B cell (primary cell): Measurements from ENCODE around the gene SOCS2. TPM values are rescaled to one million over a fixed set of nuclear protein-coding genes. Genes with fewer than 3 reads are reported as not detected.

Source experiments
- ATAC-seq: fragments of 200-7000 bp; cut with Tn5 transposase; one replicate; pipeline ENCODE4 v1.10.0; 2021; ENCODE audit warnings: low read depth, mild to moderate bottlenecking, moderate number of reproducible peaks, moderate library complexity
- CTCF ChIA-PET: fragments of 350-600 bp; sonication (Branson Sonifier 250); formaldehyde crosslinking; loops from one replicate; lab custom pipeline; 2021; ENCODE audit warnings: antibody characterized with exemption, inconsistent platforms; lab: Charles Lee
- POLR2A ChIA-PET: fragments of 350-600 bp; sonication (Branson Sonifier 250); formaldehyde crosslinking; loops from one replicate; lab custom pipeline; 2021; ENCODE audit warnings: antibody characterized with exemption; lab: Charles Lee
- DNase-seq: peaks from one replicate; pipeline ENCODE4 v3.0.0; 2013
- H2AFZ ChIP-seq: 2 replicates; pipeline ENCODE4 v1.6.1; 2012; ENCODE audit warnings: mild to moderate bottlenecking, low read depth, low read length; ENCODE audit not compliant: insufficient read depth, poor library complexity, severe bottlenecking
- H3K27ac ChIP-seq, 2 donors: 1 replicate in 1 of 2; 2 replicates in 1 of 2; pipeline ENCODE4 v1.5.1; 2012 to 2013; ENCODE audit warnings: low read length in 2 of 2, mild to moderate bottlenecking in 2 of 2, moderate library complexity in 1 of 2
- H3K27me3 ChIP-seq, 4 experiments: fragments of 200-600 bp in 1 of 4; sonication (generic) in 1 of 4; replicated peaks in 1 of 4; 1 replicate in 2 of 4; 2 replicates in 2 of 4; pipeline versions ENCODE4 v1.6.1 to v1.7.0; 2013 to 2016; ENCODE audit warnings: low read length in 3 of 4, mild to moderate bottlenecking in 2 of 4, mixed read lengths in 1 of 4, moderate library complexity in 1 of 4; ENCODE audit not compliant: insufficient read depth in 4 of 4, control insufficient read depth in 3 of 4; ENCODE audit errors: control extremely low read depth in 1 of 4
- H3K36me3 ChIP-seq, 2 experiments: replicated peaks in 1 of 2; 1 replicate in 1 of 2; 2 replicates in 1 of 2; pipeline versions ENCODE4 v1.6.1 to v1.7.1; 2013; ENCODE audit warnings: low read length in 1 of 2; ENCODE audit not compliant: insufficient read depth in 2 of 2, control insufficient read depth in 1 of 2; ENCODE audit errors: control extremely low read depth in 1 of 2, extremely low read depth in 1 of 2
- H3K4me1 ChIP-seq, 2 donors: fragments of 200-600 bp in 1 of 2; sonication (generic) in 1 of 2; 1 replicate in 1 of 2; 2 replicates in 1 of 2; pipeline versions ENCODE4 v1.5.1 to v1.6.1; 2013 to 2017; ENCODE audit warnings: low read length in 2 of 2; ENCODE audit not compliant: control insufficient read depth in 2 of 2, insufficient read depth in 2 of 2
- H3K4me2 ChIP-seq: replicated peaks from 2 replicates; pipeline ENCODE3; 2012; ENCODE audit warnings: mild to moderate bottlenecking, low read depth, low read length; ENCODE audit not compliant: poor library complexity, severe bottlenecking
- H3K4me3 ChIP-seq, 5 experiments: fragments of 200-600 bp in 1 of 5; sonication (generic) in 1 of 5; 1 replicate in 3 of 5; 2 replicates in 2 of 5; pipeline versions ENCODE4 v1.5.1 to v1.7.0; 2011 to 2016; ENCODE audit warnings: low read length in 4 of 5, mild to moderate bottlenecking in 4 of 5, low read depth in 2 of 5, control low read depth in 1 of 5, moderate library complexity in 1 of 5; ENCODE audit not compliant: insufficient read depth in 1 of 5; ENCODE audit errors: control extremely low read depth in 1 of 5, extremely low read depth in 1 of 5
- H3K79me2 ChIP-seq: fragments of 200-600 bp; sonication (generic); one replicate; pipeline ENCODE4 v1.6.0; 2016; ENCODE audit warnings: low read length; ENCODE audit not compliant: control insufficient read depth, insufficient read depth
- H3K9ac ChIP-seq: fragments of 200-600 bp; sonication (generic); 2 replicates; pipeline ENCODE4 v1.6.1; 2017; ENCODE audit warnings: mild to moderate bottlenecking, low read length, moderate library complexity
- H3K9me3 ChIP-seq, 3 donors: one replicate each; pipeline versions ENCODE4 v1.6.1 to v1.7.1; 2013; ENCODE audit warnings: low read length in 2 of 3; ENCODE audit not compliant: control insufficient read depth in 2 of 3, insufficient read depth in 1 of 3; ENCODE audit errors: control extremely low read depth in 1 of 3
- H4K20me1 ChIP-seq: 2 replicates; pipeline ENCODE4 v1.6.0; 2012; ENCODE audit warnings: mild to moderate bottlenecking, low read length; ENCODE audit not compliant: insufficient read depth, control insufficient read depth, poor library complexity, severe bottlenecking
- H3K27ac Mint-ChIP-seq: one replicate; pipeline ENCODE4 v1.8.0; 2021; ENCODE audit warnings: mixed read lengths
- H3K27me3 Mint-ChIP-seq: one replicate; pipeline ENCODE4 v1.8.0; 2021; ENCODE audit warnings: mixed read lengths
- H3K4me1 Mint-ChIP-seq: one replicate; pipeline ENCODE4 v1.8.0; 2021; ENCODE audit warnings: mixed read lengths
- H3K4me3 Mint-ChIP-seq: one replicate; pipeline ENCODE4 v1.8.0; 2021; ENCODE audit warnings: mixed read lengths
- H3K9me3 Mint-ChIP-seq: one replicate; pipeline ENCODE4 v1.8.0; 2022; ENCODE audit warnings: mixed read lengths; ENCODE audit not compliant: insufficient read depth
- CTCF ChIP-seq: fragments of 200-600 bp; IDR thresholded peaks from one replicate; pipeline ENCODE4 v1.8.0; 2022; ENCODE audit warnings: antibody characterized with exemption, mild to moderate bottlenecking
- EZH2 ChIP-seq: IDR thresholded peaks from 2 replicates; pipeline ENCODE4 v1.6.1; 2012; ENCODE audit warnings: borderline replicate concordance, low read depth, mild to moderate bottlenecking, moderate library complexity, low read length; ENCODE audit not compliant: insufficient read depth, poor library complexity, severe bottlenecking
- WGBS: methylation state at CpG from one replicate; pipeline ENCODE4 v1.1.5; 2013; ENCODE audit warnings: missing lambda C conversion rate; ENCODE audit not compliant: insufficient coverage; 5-methylcytosine and 5-hydroxymethylcytosine counted together
- intact Hi-C: fragments of 100-400 bp; cut with micrococcal nuclease; formaldehyde crosslinking; loops from one replicate; pipeline ENCODE4 v1.10.0; 2022
- polyA plus RNA-seq: library from polyadenylated mRNA; depleted of rRNA; stranded (reverse); fragments of >200 nt; gene quantifications from 2 replicates; pipeline ENCODE4 v1.2.3, GENCODE V29; 2012
- total RNA-seq, 2 donors: library from RNA; stranded (reverse); fragments of 120-200 nt in 1 of 2; gene quantifications; 1 replicate in 1 of 2; 2 replicates in 1 of 2; pipeline versions ENCODE4 v1.2.3 to v1.2.4, GENCODE V29; 2013 to 2022

Gene SOCS2
- total and polyA plus RNA-seq, 2 donors (not counting 1 experiment from before 2014, with no cell fraction given) = 1.3 to 1.6 TPM

GRCh38 chr12:93601591-93601990 is 29.1 kb downstream of the SOCS2 start:
- no peak overlapping the region for H3K9ac ChIP-seq
- no peak overlapping the region for H3K4me2 ChIP-seq
- H3K4me1 Mint-ChIP-seq = no peaks in the 10 kb centered on the region
- H3K27ac Mint-ChIP-seq = no peak overlapping the region
- H3K4me3 ChIP-seq = no peak overlapping the region
- WGBS = no CpG with 5 or more reads among the region's 2 CpGs
- POLR2A ChIA-PET = no interaction called here
- TF ChIP-seq CTCF (no peak), EZH2 (no peak)
- intact Hi-C loops = no loop called here
- peaks cover 36% of the 10 kb centered on the region for H3K27me3 Mint-ChIP-seq
- H3K4me1 ChIP-seq = no peaks in the 10 kb centered on the region
- DNase-seq (no peak), ATAC-seq (no peak)
- H3K36me3 ChIP-seq = no peaks in the 10 kb centered on the region
- no peaks in the 10 kb centered on the region for H3K79me2 ChIP-seq
- no peak overlapping the region for H3K4me3 Mint-ChIP-seq
- CTCF ChIA-PET = no interaction called here
- no peaks in the 10 kb centered on the region for H3K9me3 ChIP-seq
- no peaks in the 10 kb centered on the region for H3K9me3 Mint-ChIP-seq
- H4K20me1 ChIP-seq = no peaks in the 10 kb centered on the region
- no peak overlapping the region for H2AFZ ChIP-seq
- H3K27ac ChIP-seq = no peak overlapping the region
- H3K27me3 ChIP-seq = peaks cover 0 to 6% (median 0%) of the 10 kb centered on the region in 4 experiments

GRCh38 chr12:93602897-93603668 is 30.6 kb downstream of the SOCS2 start:
- no peaks in the 10 kb centered on the region for H3K9me3 Mint-ChIP-seq
- no peaks in the 10 kb centered on the region for H3K4me1 Mint-ChIP-seq
- H3K36me3 ChIP-seq = no peaks in the 10 kb centered on the region
- no peaks in the 10 kb centered on the region for H4K20me1 ChIP-seq
- ATAC-seq (no peak), DNase-seq (no peak)
- no peaks in the 10 kb centered on the region for H3K4me1 ChIP-seq
- WGBS = 100% methylated on average over 2 of the region's 8 CpGs
- no peak overlapping the region for H3K9ac ChIP-seq
- no peak overlapping the region for H2AFZ ChIP-seq
- H3K4me2 ChIP-seq = no peak overlapping the region
- H3K27ac ChIP-seq = no peak overlapping the region
- TF ChIP-seq CTCF (no peak), EZH2 (no peak)
- H3K79me2 ChIP-seq = no peaks in the 10 kb centered on the region
- CTCF ChIA-PET = no interaction called here
- intact Hi-C loops = no loop called here
- POLR2A ChIA-PET = no interaction called here
- H3K4me3 ChIP-seq = no peak overlapping the region
- H3K27ac Mint-ChIP-seq = no peak overlapping the region
- H3K4me3 Mint-ChIP-seq = no peak overlapping the region
- H3K9me3 ChIP-seq = no peaks in the 10 kb centered on the region
- H3K27me3 ChIP-seq = peaks cover 0 to 5% (median 0%) of the 10 kb centered on the region in 4 experiments
- H3K27me3 Mint-ChIP-seq = peaks cover 30% of the 10 kb centered on the region
